Measurements from ENCODE around the gene LCE3D.

The LCE3D gene

DNA sequence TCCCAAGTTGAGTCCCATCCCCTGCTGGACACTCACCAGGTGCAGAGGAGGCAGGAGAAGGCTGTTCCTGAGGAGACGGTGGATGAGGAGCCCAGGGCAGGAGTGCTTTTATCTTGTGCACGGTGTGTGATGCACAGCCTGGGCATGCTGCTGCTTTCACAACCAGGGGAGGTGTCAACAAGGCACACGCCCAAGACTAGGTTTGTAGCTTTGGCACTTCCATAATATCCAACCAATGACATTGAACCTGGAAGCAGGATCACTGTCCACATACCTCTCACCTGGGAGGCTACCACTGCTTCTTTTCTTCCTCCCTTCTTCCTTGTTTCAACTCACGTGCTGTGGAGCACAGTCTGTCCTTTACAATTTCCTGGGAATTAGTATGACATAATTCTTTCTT lies at the start of gene LCE3D:
LCE3D (minus strand) TSS at position 84 of the 400 bp plus-strand sequence. CDS start 580 bp downstream, outside the sequence.
- DNase-seq (ENCODE audit: extremely low spot score): no peak
- ChIA-PET CTCF (no interaction called here), POLR2A (no interaction called here)
- TF ChIP-seq LEF1 (IDR thresholded peaks at IDR 0.05; ENCODE audit: borderline replicate concordance): no peak
- TF ChIP-seq CTBP1 (IDR thresholded peaks at IDR 0.05; ENCODE audit: borderline replicate concordance): no peak
- no peak for TF ChIP-seq NFRKB (IDR thresholded peaks at IDR 0.05)
- no peak for TF ChIP-seq L3MBTL2 (conservative IDR thresholded peaks at IDR 0.05)
- TF ChIP-seq HDGF (IDR thresholded peaks at IDR 0.05; ENCODE audit: borderline replicate concordance): no peak
- TF ChIP-seq FOXA1 (IDR thresholded peaks at IDR 0.05): no peak
- TF ChIP-seq PKNOX1 (IDR thresholded peaks at IDR 0.05): no peak
- no peak for TF ChIP-seq FOXM1 (IDR thresholded peaks at IDR 0.05; ENCODE audit: borderline replicate concordance)
- no peak for TF ChIP-seq ARNT (IDR thresholded peaks at IDR 0.05)
- TF ChIP-seq FOXK2 (IDR thresholded peaks at IDR 0.05): no peak
- TF ChIP-seq SP1 (IDR thresholded peaks at IDR 0.05): no peak
- TF ChIP-seq ELF4 (IDR thresholded peaks at IDR 0.05): no peak
- TF ChIP-seq ZNF384 (IDR thresholded peaks at IDR 0.05): no peak

DNA sequence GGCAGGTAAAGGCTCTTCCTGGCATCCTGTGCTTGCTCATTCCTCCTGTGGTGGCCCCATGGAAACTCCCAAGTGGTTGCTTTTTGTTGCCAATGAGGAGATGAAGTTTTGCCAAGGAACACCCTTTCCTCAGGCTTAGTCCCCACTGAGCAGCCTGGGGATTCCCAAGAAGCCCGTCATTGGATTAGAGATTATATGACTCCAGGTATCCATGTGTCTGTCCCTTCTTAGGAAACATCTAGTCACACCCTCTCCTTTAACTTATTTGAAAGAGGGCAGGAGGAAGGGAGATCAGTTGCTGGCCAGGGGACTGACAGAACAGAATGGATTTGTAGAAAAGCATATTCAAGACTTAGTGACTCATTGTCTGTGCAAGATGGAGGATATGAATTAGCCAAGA lies 46.4 kb upstream of the LCE3D start:
- TF ChIP-seq L3MBTL2 (conservative IDR thresholded peaks at IDR 0.05) (no peak), ZNF384 (IDR thresholded peaks at IDR 0.05) (no peak), PKNOX1 (IDR thresholded peaks at IDR 0.05) (no peak), CTBP1 (IDR thresholded peaks at IDR 0.05; ENCODE audit: borderline replicate concordance) (no peak)
- POLR2A ChIA-PET: no interaction called here
- peak; percentile 1 for DNase-seq (ENCODE audit: extremely low spot score)
- CTCF ChIA-PET: no interaction called here

GRCh38 chr1:152623203-152623844 lies 43.0 kb upstream of the LCE3D start:
- CTCF ChIA-PET: interaction anchor here (1.0 to 1.3 kb wide), 3 partner anchors 13 to 45 kb away, joined by 3 to 4 read pairs (median 4); no protein-coding TSS in a partner anchor
- peak; percentile 69 for DNase-seq (ENCODE audit: extremely low spot score)
- TF ChIP-seq CTBP1 (IDR thresholded peaks at IDR 0.05; ENCODE audit: borderline replicate concordance) (no peak), FOXM1 (IDR thresholded peaks at IDR 0.05; ENCODE audit: borderline replicate concordance) (no peak), NFRKB (IDR thresholded peaks at IDR 0.05) (no peak), ELF4 (IDR thresholded peaks at IDR 0.05) (no peak), TARDBP (IDR thresholded peaks at IDR 0.05) (no peak), L3MBTL2 (conservative IDR thresholded peaks at IDR 0.05) (no peak), BHLHE40 (IDR thresholded peaks at IDR 0.05; ENCODE audit: borderline replicate concordance) (no peak), SP1 (IDR thresholded peaks at IDR 0.05) (no peak), HDGF (IDR thresholded peaks at IDR 0.05; ENCODE audit: borderline replicate concordance) (no peak), FOXK2 (IDR thresholded peaks at IDR 0.05) (no peak), ZNF384 (IDR thresholded peaks at IDR 0.05) (no peak), PKNOX1 (IDR thresholded peaks at IDR 0.05) (no peak), LEF1 (IDR thresholded peaks at IDR 0.05; ENCODE audit: borderline replicate concordance) (no peak), SUZ12 (IDR thresholded peaks at IDR 0.05) (no peak), FOXA1 (IDR thresholded peaks at IDR 0.05) (no peak), ARNT (IDR thresholded peaks at IDR 0.05) (no peak)
- POLR2A ChIA-PET: no interaction called here

DNA sequence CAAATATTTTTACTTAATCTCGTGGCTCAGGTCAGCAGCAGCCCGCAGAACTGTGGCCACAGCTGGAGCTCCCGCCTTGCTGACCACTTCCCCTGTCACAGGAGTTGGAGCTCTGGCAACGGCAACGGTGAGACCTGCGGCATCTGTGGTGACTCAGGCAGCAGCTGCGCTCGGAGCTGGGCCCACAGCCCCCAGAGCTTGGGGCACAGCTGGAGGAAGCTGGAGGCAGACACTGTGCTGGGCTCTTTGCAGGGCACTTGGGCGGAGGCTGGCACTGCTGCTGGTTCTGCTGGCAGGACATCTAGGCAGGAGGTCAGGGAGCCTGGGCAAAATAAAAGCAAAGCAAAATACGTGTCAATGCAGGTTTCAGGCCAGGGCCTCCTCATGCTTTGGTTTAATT lies 42.5 kb upstream of the LCE3D start, which contains the start of gene LCE3A:
LCE3A (minus strand) TSS at position 301 of the 400 bp plus-strand sequence; CDS start at position 301, 0 bp downstream.
- no peak for TF ChIP-seq FOXM1 (IDR thresholded peaks at IDR 0.05; ENCODE audit: borderline replicate concordance)
- no peak for TF ChIP-seq PKNOX1 (IDR thresholded peaks at IDR 0.05)
- TF ChIP-seq SUZ12 (IDR thresholded peaks at IDR 0.05): no peak
- no peak for TF ChIP-seq ZNF384 (IDR thresholded peaks at IDR 0.05)
- TF ChIP-seq HDGF (IDR thresholded peaks at IDR 0.05; ENCODE audit: borderline replicate concordance): no peak
- no peak for TF ChIP-seq BHLHE40 (IDR thresholded peaks at IDR 0.05; ENCODE audit: borderline replicate concordance)
- no peak for TF ChIP-seq ARNT (IDR thresholded peaks at IDR 0.05)
- no peak for TF ChIP-seq ELF4 (IDR thresholded peaks at IDR 0.05)
- TF ChIP-seq CTBP1 (IDR thresholded peaks at IDR 0.05; ENCODE audit: borderline replicate concordance): no peak
- TF ChIP-seq FOXK2 (IDR thresholded peaks at IDR 0.05): no peak
- no peak for TF ChIP-seq TARDBP (IDR thresholded peaks at IDR 0.05)
- TF ChIP-seq NFRKB (IDR thresholded peaks at IDR 0.05): no peak
- no peak for TF ChIP-seq SP1 (IDR thresholded peaks at IDR 0.05)
- TF ChIP-seq FOXA1 (IDR thresholded peaks at IDR 0.05): no peak
- TF ChIP-seq LEF1 (IDR thresholded peaks at IDR 0.05; ENCODE audit: borderline replicate concordance): no peak
- no peak for TF ChIP-seq L3MBTL2 (conservative IDR thresholded peaks at IDR 0.05)
- CTCF ChIA-PET: interaction anchor here (1.0 to 1.3 kb wide), 3 partner anchors 13 to 44 kb away, joined by 3 to 4 read pairs (median 4); no protein-coding TSS in a partner anchor
- POLR2A ChIA-PET: no interaction called here
- DNase-seq (ENCODE audit: extremely low spot score): peak; percentile 2

DNA sequence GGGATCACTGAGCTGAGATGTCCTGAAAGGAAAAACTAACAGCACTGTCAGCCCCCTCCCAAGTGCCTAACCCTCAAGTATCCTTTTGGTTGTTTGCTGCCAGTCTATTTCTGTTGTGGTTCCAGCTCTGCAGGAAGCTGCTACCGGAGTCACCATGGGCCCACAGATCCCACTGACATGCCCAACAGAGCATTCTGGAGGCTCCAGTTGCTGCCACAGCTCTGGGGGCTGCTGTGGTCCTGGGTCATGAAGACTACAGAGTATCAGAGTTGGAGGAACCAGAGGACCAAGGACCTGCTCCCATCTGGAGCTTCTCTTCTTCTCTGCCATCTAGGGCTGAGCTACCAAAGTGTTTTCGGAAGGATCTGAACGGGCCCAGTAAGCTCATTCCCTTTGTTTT lies 41.7 kb upstream of the LCE3D start:
- DNase-seq (ENCODE audit: extremely low spot score): peak; percentile 3
- ChIA-PET POLR2A (no interaction called here), CTCF (interaction anchor here (0.6 to 1.2 kb wide), 2 partner anchors 31 to 43 kb away, joined by 4 read pairs; no protein-coding TSS in a partner anchor)
- no peak for TF ChIP-seq ZNF384 (IDR thresholded peaks at IDR 0.05)
- TF ChIP-seq TARDBP (IDR thresholded peaks at IDR 0.05): no peak
- TF ChIP-seq ARNT (IDR thresholded peaks at IDR 0.05): no peak
- no peak for TF ChIP-seq FOXK2 (IDR thresholded peaks at IDR 0.05)
- no peak for TF ChIP-seq PKNOX1 (IDR thresholded peaks at IDR 0.05)
- no peak for TF ChIP-seq SUZ12 (IDR thresholded peaks at IDR 0.05)
- no peak for TF ChIP-seq FOXA1 (IDR thresholded peaks at IDR 0.05)
- no peak for TF ChIP-seq L3MBTL2 (conservative IDR thresholded peaks at IDR 0.05)
- TF ChIP-seq CTBP1 (IDR thresholded peaks at IDR 0.05; ENCODE audit: borderline replicate concordance): no peak
- TF ChIP-seq NFRKB (IDR thresholded peaks at IDR 0.05): no peak
- TF ChIP-seq FOXM1 (IDR thresholded peaks at IDR 0.05; ENCODE audit: borderline replicate concordance): no peak
- no peak for TF ChIP-seq BHLHE40 (IDR thresholded peaks at IDR 0.05; ENCODE audit: borderline replicate concordance)
- TF ChIP-seq LEF1 (IDR thresholded peaks at IDR 0.05; ENCODE audit: borderline replicate concordance): no peak
- TF ChIP-seq SP1 (IDR thresholded peaks at IDR 0.05): no peak
